HEK293T (cell line): Measurements from ENCODE around the gene ZNF862.

Experiments used
- ARNT ChIP-seq: fragments of 450-650 bp; IDR thresholded peaks from 2 replicates; pipeline ENCODE4 v1.6.1; 2017; ENCODE audit warnings: mild to moderate bottlenecking
- BHLHE40 ChIP-seq: fragments of 450-650 bp; IDR thresholded peaks from 2 replicates; pipeline ENCODE4 v1.6.1; 2016; ENCODE audit warnings: mild to moderate bottlenecking, moderate library complexity, borderline replicate concordance
- FOXM1 ChIP-seq: fragments of 450-650 bp; IDR thresholded peaks from 2 replicates; pipeline ENCODE4 v1.6.1; 2017; ENCODE audit warnings: mild to moderate bottlenecking, borderline replicate concordance
- HDGF ChIP-seq: fragments of 450-650 bp; IDR thresholded peaks from 2 replicates; pipeline ENCODE4 v1.6.1; 2017; ENCODE audit warnings: antibody characterized with exemption, borderline replicate concordance
- L3MBTL2 ChIP-seq: fragments of 450-650 bp; conservative IDR thresholded peaks from 2 replicates; pipeline ENCODE4 v1.6.1; 2016; ENCODE audit warnings: mild to moderate bottlenecking
- SP1 ChIP-seq: fragments of 450-650 bp; IDR thresholded peaks from 2 replicates; pipeline ENCODE4 v1.6.1; 2017
- SUZ12 ChIP-seq: fragments of 450-650 bp; IDR thresholded peaks from 2 replicates; pipeline ENCODE4 v1.6.1; 2016; ENCODE audit warnings: mild to moderate bottlenecking
- TARDBP ChIP-seq: fragments of 450-650 bp; IDR thresholded peaks from 2 replicates; pipeline ENCODE4 v1.6.1; 2016
- ZNF384 ChIP-seq: fragments of 450-650 bp; IDR thresholded peaks from 2 replicates; pipeline ENCODE4 v1.6.1; 2016

GRCh38 chr7:149846436-149847046, 8.4 kb downstream of the ZNF862 start:
- TF ChIP-seq TARDBP (no peak), BHLHE40 (no peak), ARNT (no peak), ZNF384 (no peak), FOXM1 (no peak), HDGF (no peak), L3MBTL2 (no peak), SP1 (no peak), SUZ12 (no peak)
